ENCODE measurements around the gene ZNF837. TPM values are rescaled to one million over a fixed set of nuclear protein-coding genes. Genes with fewer than 3 reads are reported as not detected.
"Not testable (repeated sequence)": the region's sequence is repeated elsewhere in the genome, so short reads cannot be mapped to it uniquely, and the experiment has no call there.

Gene ZNF837
- total and polyA plus RNA-seq, 2 experiments from 2014 or later, result 5.0 to 5.4 TPM

- Histone ChIP-seq H3K27ac (no peak overlapping the region), H3K4me1 (ENCODE audit: insufficient read depth) (peaks cover 14% of the 10 kb centered on the region), H3K36me3 (replicated peaks; ENCODE audit: insufficient read depth, low read depth) (no peaks in the 10 kb centered on the region), H4K20me1 (ENCODE audit: insufficient read depth, poor library complexity, severe bottlenecking) (no peaks in the 10 kb centered on the region), H2AFZ (no peak overlapping the region), H3K27me3 (no peaks in the 10 kb centered on the region), H3K79me2 (peaks cover 13% of the 10 kb centered on the region), H3K9me3 (ENCODE audit: low read depth) (no peaks in the 10 kb centered on the region), H3K4me3 (no peak overlapping the region), H3K9me2 (replicated peaks; ENCODE audit: insufficient read depth) (no peaks in the 10 kb centered on the region), H3K4me2 (peak overlapping the region; percentile 99)
- no peak for DNase-seq (ENCODE audit: low spot score)
- 91% methylated on average over 6 of the region's 6 CpGs for WGBS (ENCODE audit: low lambda C conversion rate, missing lambda C conversion rate)
- TF ChIP-seq EZH2 (IDR thresholded peaks at IDR 0.05; ENCODE audit: borderline replicate concordance) (no peak), CTCF (IDR thresholded peaks at IDR 0.05; ENCODE audit: poor library complexity) (no peak), EZH2phosphoT487 (IDR thresholded peaks at IDR 0.05; ENCODE audit: low read depth, severe bottlenecking, unreplicated experiment) (no peak)
These were observed 1.6 kb downstream of the ZNF837 start for GRCh38 chr19:58379246-58379645.

- not testable (repeated sequence) for H2AFZ ChIP-seq; H3K79me2 ChIP-seq; DNase-seq (ENCODE audit: low spot score); H3K9me3 ChIP-seq (ENCODE audit: low read depth); H4K20me1 ChIP-seq (ENCODE audit: insufficient read depth, poor library complexity, severe bottlenecking); H3K27me3 ChIP-seq; H3K36me3 ChIP-seq (replicated peaks; ENCODE audit: insufficient read depth, low read depth); H3K9me2 ChIP-seq (replicated peaks; ENCODE audit: insufficient read depth); H3K4me2 ChIP-seq; H3K27ac ChIP-seq; H3K4me3 ChIP-seq
- 88% methylated on average over 7 of the region's 7 CpGs for WGBS (ENCODE audit: low lambda C conversion rate, missing lambda C conversion rate)
- H3K4me1 ChIP-seq (ENCODE audit: insufficient read depth), result peaks cover 12% of the 10 kb centered on the region
These were observed 4.1 kb downstream of the ZNF837 start for GRCh38 chr19:58376724-58377123.

GRCh38 chr19:58374200-58374599 is 6.6 kb downstream of the ZNF837 start:
- Histone ChIP-seq H3K79me2 (peaks cover under 1% of the 10 kb centered on the region), H3K36me3 (replicated peaks; ENCODE audit: insufficient read depth, low read depth) (no peaks in the 10 kb centered on the region)
- no peak for TF ChIP-seq EZH2phosphoT487 (IDR thresholded peaks at IDR 0.05; ENCODE audit: low read depth, severe bottlenecking, unreplicated experiment)
- no peak for TF ChIP-seq EZH2 (IDR thresholded peaks at IDR 0.05; ENCODE audit: borderline replicate concordance)
- no peak for TF ChIP-seq CTCF (IDR thresholded peaks at IDR 0.05; ENCODE audit: poor library complexity)

GRCh38 chr19:58372311-58373133 is 8.3 kb downstream of the ZNF837 start:
- no peaks in the 10 kb centered on the region for H3K27me3 ChIP-seq
- no peak for DNase-seq (ENCODE audit: low spot score)
- H3K9me3 ChIP-seq (ENCODE audit: low read depth), result no peaks in the 10 kb centered on the region
- H4K20me1 ChIP-seq (ENCODE audit: insufficient read depth, poor library complexity, severe bottlenecking), result no peaks in the 10 kb centered on the region
- H3K4me3 ChIP-seq, result no peak overlapping the region
- no peaks in the 10 kb centered on the region for H3K4me1 ChIP-seq (ENCODE audit: insufficient read depth)
- TF ChIP-seq EZH2phosphoT487 (IDR thresholded peaks at IDR 0.05; ENCODE audit: low read depth, severe bottlenecking, unreplicated experiment) (no peak), EZH2 (IDR thresholded peaks at IDR 0.05; ENCODE audit: borderline replicate concordance) (no peak), CTCF (IDR thresholded peaks at IDR 0.05; ENCODE audit: poor library complexity) (no peak)
- no peak overlapping the region for H3K27ac ChIP-seq
- no peak overlapping the region for H3K4me2 ChIP-seq
- no peaks in the 10 kb centered on the region for H3K79me2 ChIP-seq
- H2AFZ ChIP-seq, result no peak overlapping the region
- no peaks in the 10 kb centered on the region for H3K36me3 ChIP-seq (replicated peaks; ENCODE audit: insufficient read depth, low read depth)
- no peaks in the 10 kb centered on the region for H3K9me2 ChIP-seq (replicated peaks; ENCODE audit: insufficient read depth)
- 76% methylated on average over 15 of the region's 15 CpGs for WGBS (ENCODE audit: low lambda C conversion rate, missing lambda C conversion rate)

More at GRCh38 chr19:58374200-58374599, 6.6 kb downstream of the ZNF837 start:
- Histone ChIP-seq H3K4me3 (no peak overlapping the region), H3K27me3 (no peaks in the 10 kb centered on the region), H3K9me2 (replicated peaks; ENCODE audit: insufficient read depth) (no peaks in the 10 kb centered on the region), H4K20me1 (ENCODE audit: insufficient read depth, poor library complexity, severe bottlenecking) (no peaks in the 10 kb centered on the region), H3K9me3 (ENCODE audit: low read depth) (no peaks in the 10 kb centered on the region), H3K4me2 (no peak overlapping the region), H3K27ac (no peak overlapping the region), H2AFZ (no peak overlapping the region), H3K4me1 (ENCODE audit: insufficient read depth) (no peaks in the 10 kb centered on the region)
- 97% methylated on average over 4 of the region's 4 CpGs for WGBS (ENCODE audit: low lambda C conversion rate, missing lambda C conversion rate)
- no peak for DNase-seq (ENCODE audit: low spot score)

Data from hepatocyte (in vitro differentiated cells).